Ovary (tissue), 3 donors: ENCODE measurements around the gene IRF4.

Source experiments
- CTCF ChIP-seq, 3 donors: fragments of 450-650 bp in 2 of 3; fragments of 200-600 bp in 1 of 3; IDR thresholded peaks; one replicate each; pipeline versions ENCODE4 v1.5.1 to v1.8.0; 2016 to 2022; ENCODE audit warnings: antibody characterized with exemption in 3 of 3, mild to moderate bottlenecking in 1 of 3
- POLR2A ChIP-seq: fragments of 450-650 bp; IDR thresholded peaks from one replicate; pipeline ENCODE4 v1.6.1; 2017; ENCODE audit warnings: antibody characterized with exemption, mild to moderate bottlenecking, moderate library complexity
- donor health status: DM: no; HTN: no; CAD: no.

DNA sequence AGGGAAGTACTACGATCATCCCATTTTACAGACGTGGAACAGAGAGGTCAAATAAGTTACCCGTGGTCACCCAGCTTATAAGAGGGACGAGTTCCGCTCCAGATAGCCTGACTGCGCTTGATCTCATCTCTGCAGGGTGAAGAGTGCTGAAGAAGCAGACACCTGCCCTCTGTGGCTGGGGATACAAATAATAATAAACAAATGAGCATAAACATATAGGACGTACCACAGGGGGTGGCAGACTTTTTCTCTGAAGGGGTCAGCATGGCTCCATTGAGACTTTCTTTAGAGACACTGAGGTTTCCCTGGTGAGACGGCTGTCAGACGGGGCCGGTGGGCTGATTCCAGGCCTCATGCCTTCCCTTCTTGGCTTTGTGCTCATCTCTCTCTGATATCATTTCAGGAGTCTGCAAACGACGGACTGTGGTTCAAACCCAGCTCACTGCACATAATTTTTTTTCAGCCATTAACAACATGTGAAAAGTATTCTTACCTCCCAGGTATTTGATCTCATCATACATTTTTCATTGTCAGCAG, 47.1 kb downstream of the IRF4 start:
- TF ChIP-seq CTCF (IDR thresholded peaks at IDR 0.05) (no peak), POLR2A (no peak)
